GM23338 (cell line): ENCODE results near the gene KDM1A. TPM values are rescaled to one million over a fixed set of nuclear protein-coding genes. Genes with fewer than 3 reads are reported as not detected.

Source experiments
- ATAC-seq: fragments of 200-7000 bp; cut with Tn5 transposase; 3 replicates; pipeline ENCODE4 v1.9.1; 2020
- DNase-seq: peaks from one replicate; pipeline ENCODE4 v3.0.0-alpha.2; 2015; ENCODE audit warnings: low spot score
- H2AFZ ChIP-seq: fragments of 200-600 bp; sonication (generic); 2 replicates; pipeline ENCODE4 v1.8.0; 2016; ENCODE audit warnings: antibody characterized with exemption, mild to moderate bottlenecking, moderate library complexity
- H3F3A ChIP-seq: fragments of 200-600 bp; sonication (generic); replicated peaks from 2 replicates; pipeline ENCODE4 v1.8.0; 2017; ENCODE audit warnings: antibody characterized with exemption, mixed run types, low read depth
- H3K27ac ChIP-seq: fragments of 200-600 bp; sonication (generic); 2 replicates; pipeline ENCODE4 v1.6.1; 2016; ENCODE audit warnings: low read depth
- H3K27me3 ChIP-seq: fragments of 200-600 bp; sonication (generic); 2 replicates; pipeline ENCODE4 v1.8.0; 2016; ENCODE audit warnings: mild to moderate bottlenecking, mixed run types, moderate library complexity; ENCODE audit not compliant: insufficient read depth
- H3K36me3 ChIP-seq: fragments of 200-600 bp; sonication (generic); 2 replicates; pipeline ENCODE4 v1.8.0; 2016; ENCODE audit warnings: mild to moderate bottlenecking; ENCODE audit not compliant: insufficient read depth
- H3K4me1 ChIP-seq: fragments of 200-600 bp; sonication (generic); 2 replicates; pipeline ENCODE4 v1.8.0; 2016; ENCODE audit warnings: mild to moderate bottlenecking, moderate library complexity; ENCODE audit not compliant: insufficient read depth
- H3K4me2 ChIP-seq: fragments of 200-600 bp; sonication (generic); 2 replicates; pipeline ENCODE4 v1.7.1; 2017; ENCODE audit warnings: mixed run types
- H3K4me3 ChIP-seq: fragments of 200-600 bp; sonication (generic); 2 replicates; pipeline ENCODE4 v1.6.1; 2016; ENCODE audit warnings: mixed run types
- H3K79me2 ChIP-seq: fragments of 200-600 bp; sonication (generic); replicated peaks from 2 replicates; pipeline ENCODE4 v1.8.0; 2017; ENCODE audit warnings: mild to moderate bottlenecking; ENCODE audit not compliant: insufficient read depth
- H3K9me2 ChIP-seq: fragments of 200-600 bp; sonication (generic); 2 replicates; pipeline ENCODE4 v1.8.0; 2017; ENCODE audit not compliant: insufficient read depth
- H4K20me1 ChIP-seq: fragments of 200-600 bp; sonication (generic); replicated peaks from 2 replicates; pipeline ENCODE4 v1.8.0; 2017; ENCODE audit warnings: mild to moderate bottlenecking; ENCODE audit not compliant: insufficient read depth
- H3K27ac Mint-ChIP-seq: 2 replicates; pipeline ENCODE4 v1.8.0; 2020; ENCODE audit warnings: inconsistent platforms, mild to moderate bottlenecking, moderate library complexity, mixed read lengths
- H3K27me3 Mint-ChIP-seq: 3 replicates; pipeline ENCODE4 v1.8.0; 2022; ENCODE audit warnings: low read depth, mild to moderate bottlenecking, moderate library complexity, mixed read lengths, inconsistent platforms; ENCODE audit not compliant: insufficient read depth, poor library complexity
- H3K36me3 Mint-ChIP-seq: 3 replicates; pipeline ENCODE4 v1.8.0; 2021; ENCODE audit warnings: low read depth, mild to moderate bottlenecking, inconsistent platforms, moderate library complexity, mixed read lengths
- H3K4me1 Mint-ChIP-seq: 3 replicates; pipeline ENCODE4 v1.8.0; 2020; ENCODE audit warnings: mild to moderate bottlenecking, inconsistent platforms, mixed read lengths
- H3K4me3 Mint-ChIP-seq: 3 replicates; pipeline ENCODE4 v1.8.0; 2021; ENCODE audit warnings: moderate library complexity, mild to moderate bottlenecking, inconsistent platforms, mixed read lengths
- H3K9me3 Mint-ChIP-seq: 3 replicates; pipeline ENCODE4 v1.8.0; 2020; ENCODE audit warnings: moderate library complexity, mild to moderate bottlenecking, inconsistent platforms, mixed read lengths
- CREB1 ChIP-seq: fragments of 250-450 bp; sonication (Bioruptor Pico); IDR thresholded peaks from 2 replicates; pipeline ENCODE4 v1.5.0; 2020; ENCODE audit warnings: low read depth, mild to moderate bottlenecking, moderate library complexity
- EZH2 ChIP-seq: fragments of 200-600 bp; sonication (generic); IDR thresholded peaks from one replicate; pipeline ENCODE4 v1.8.0; 2017; ENCODE audit warnings: antibody characterized with exemption, mild to moderate bottlenecking, low read depth; ENCODE audit not compliant: unreplicated experiment
- EZH2phosphoT487 ChIP-seq: fragments of 200-600 bp; sonication (generic); IDR thresholded peaks from one replicate; pipeline ENCODE4 v1.8.1; 2018; ENCODE audit warnings: antibody characterized with exemption; ENCODE audit not compliant: unreplicated experiment
- JUNB ChIP-seq: IDR thresholded peaks from one replicate; pipeline ENCODE4 v1.6.1; 2016; ENCODE audit warnings: antibody characterized with exemption; ENCODE audit not compliant: unreplicated experiment
- NANOG ChIP-seq: IDR thresholded peaks from 2 replicates; pipeline ENCODE4 v1.6.1; 2016; ENCODE audit warnings: antibody characterized with exemption, borderline replicate concordance
- POLR2AphosphoS5 ChIP-seq: IDR thresholded peaks from 2 replicates; pipeline ENCODE4 v1.6.1; 2016; ENCODE audit warnings: antibody characterized with exemption, low read depth
- STAT1 ChIP-seq: IDR thresholded peaks from one replicate; pipeline ENCODE4 v1.6.1; 2016; ENCODE audit warnings: antibody characterized with exemption; ENCODE audit not compliant: unreplicated experiment
- ZNF114 ChIP-seq: fragments of 250-450 bp; sonication (Bioruptor Pico); IDR thresholded peaks from 2 replicates; pipeline ENCODE4 v1.5.0; 2020; ENCODE audit warnings: mild to moderate bottlenecking, moderate library complexity
- ZNF331 ChIP-seq: fragments of 250-450 bp; sonication (Bioruptor Pico); IDR thresholded peaks from 2 replicates; pipeline ENCODE4 v1.5.0; 2020; ENCODE audit warnings: low read depth, mild to moderate bottlenecking, moderate library complexity
- polyA plus RNA-seq: library from polyadenylated mRNA; unstranded; fragments of >200 nt; fragmentation: Nextera tagmentation; extraction: Ambion mirVana; gene quantifications from 2 replicates; pipeline ENCODE4 v1.2.1, GENCODE V29; 2016
- total RNA-seq: library from RNA; depleted of rRNA; stranded (reverse); fragments of >200 nt; shearing (Covaris generic); gene quantifications from 2 replicates; pipeline ENCODE4 v1.2.3, GENCODE V29; 2014
- TF ChIP-seq, protein P1 (sequence below): fragments of 250-450 bp; sonication (Bioruptor Pico); IDR thresholded peaks from 2 replicates; pipeline ENCODE4 v1.5.0; 2020; ENCODE audit warnings: mild to moderate bottlenecking, moderate library complexity
- TF ChIP-seq, protein P2 (sequence below): IDR thresholded peaks from 2 replicates; pipeline ENCODE4 v1.6.1; 2016; ENCODE audit warnings: antibody characterized with exemption
- TF ChIP-seq, protein P3 (sequence below), 2 experiments: fragments of 200-600 bp in 1 of 2; sonication (generic) in 1 of 2; conservative IDR thresholded peaks; 2 replicates each; pipeline versions ENCODE4 v1.5.1 to v1.6.1; 2016 to 2017; ENCODE audit warnings: antibody characterized with exemption in 2 of 2, low read depth in 2 of 2, mild to moderate bottlenecking in 2 of 2, moderate library complexity in 1 of 2
- TF ChIP-seq, protein P4 (sequence below): IDR thresholded peaks from one replicate; pipeline ENCODE4 v1.6.1; 2018; ENCODE audit warnings: antibody characterized with exemption; ENCODE audit not compliant: unreplicated experiment

KDM1A gene
- total and polyA plus RNA-seq, 2 experiments from 2014 or later, result 86.4 to 252 TPM

DNA sequence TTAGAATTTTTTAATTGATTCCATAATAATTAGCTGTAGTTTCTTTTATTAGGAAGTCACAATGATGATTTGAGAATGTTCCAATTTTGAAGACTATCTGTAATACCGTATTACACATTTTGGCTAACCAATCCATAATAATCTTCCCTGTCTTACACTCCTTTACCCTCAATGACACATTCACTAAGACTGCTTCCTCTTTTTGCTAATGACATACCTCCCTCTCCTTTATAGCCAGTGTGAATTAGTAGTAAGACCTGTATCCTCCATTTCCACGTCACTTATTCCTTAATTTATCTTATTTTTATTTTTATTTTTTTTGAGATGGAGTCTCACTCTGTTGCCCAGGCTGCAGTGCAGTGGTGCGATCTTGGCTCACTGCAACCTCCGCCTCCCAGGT, 10.1 kb downstream of the KDM1A start:
- no peaks in the 10 kb centered on the region for H3K27me3 ChIP-seq
- TF ChIP-seq POLR2AphosphoS5, result no peak
- TF ChIP-seq NANOG, result no peak
- TF ChIP-seq EZH2phosphoT487, result no peak
- no peak for TF ChIP-seq EZH2
- TF ChIP-seq, protein P1, sequence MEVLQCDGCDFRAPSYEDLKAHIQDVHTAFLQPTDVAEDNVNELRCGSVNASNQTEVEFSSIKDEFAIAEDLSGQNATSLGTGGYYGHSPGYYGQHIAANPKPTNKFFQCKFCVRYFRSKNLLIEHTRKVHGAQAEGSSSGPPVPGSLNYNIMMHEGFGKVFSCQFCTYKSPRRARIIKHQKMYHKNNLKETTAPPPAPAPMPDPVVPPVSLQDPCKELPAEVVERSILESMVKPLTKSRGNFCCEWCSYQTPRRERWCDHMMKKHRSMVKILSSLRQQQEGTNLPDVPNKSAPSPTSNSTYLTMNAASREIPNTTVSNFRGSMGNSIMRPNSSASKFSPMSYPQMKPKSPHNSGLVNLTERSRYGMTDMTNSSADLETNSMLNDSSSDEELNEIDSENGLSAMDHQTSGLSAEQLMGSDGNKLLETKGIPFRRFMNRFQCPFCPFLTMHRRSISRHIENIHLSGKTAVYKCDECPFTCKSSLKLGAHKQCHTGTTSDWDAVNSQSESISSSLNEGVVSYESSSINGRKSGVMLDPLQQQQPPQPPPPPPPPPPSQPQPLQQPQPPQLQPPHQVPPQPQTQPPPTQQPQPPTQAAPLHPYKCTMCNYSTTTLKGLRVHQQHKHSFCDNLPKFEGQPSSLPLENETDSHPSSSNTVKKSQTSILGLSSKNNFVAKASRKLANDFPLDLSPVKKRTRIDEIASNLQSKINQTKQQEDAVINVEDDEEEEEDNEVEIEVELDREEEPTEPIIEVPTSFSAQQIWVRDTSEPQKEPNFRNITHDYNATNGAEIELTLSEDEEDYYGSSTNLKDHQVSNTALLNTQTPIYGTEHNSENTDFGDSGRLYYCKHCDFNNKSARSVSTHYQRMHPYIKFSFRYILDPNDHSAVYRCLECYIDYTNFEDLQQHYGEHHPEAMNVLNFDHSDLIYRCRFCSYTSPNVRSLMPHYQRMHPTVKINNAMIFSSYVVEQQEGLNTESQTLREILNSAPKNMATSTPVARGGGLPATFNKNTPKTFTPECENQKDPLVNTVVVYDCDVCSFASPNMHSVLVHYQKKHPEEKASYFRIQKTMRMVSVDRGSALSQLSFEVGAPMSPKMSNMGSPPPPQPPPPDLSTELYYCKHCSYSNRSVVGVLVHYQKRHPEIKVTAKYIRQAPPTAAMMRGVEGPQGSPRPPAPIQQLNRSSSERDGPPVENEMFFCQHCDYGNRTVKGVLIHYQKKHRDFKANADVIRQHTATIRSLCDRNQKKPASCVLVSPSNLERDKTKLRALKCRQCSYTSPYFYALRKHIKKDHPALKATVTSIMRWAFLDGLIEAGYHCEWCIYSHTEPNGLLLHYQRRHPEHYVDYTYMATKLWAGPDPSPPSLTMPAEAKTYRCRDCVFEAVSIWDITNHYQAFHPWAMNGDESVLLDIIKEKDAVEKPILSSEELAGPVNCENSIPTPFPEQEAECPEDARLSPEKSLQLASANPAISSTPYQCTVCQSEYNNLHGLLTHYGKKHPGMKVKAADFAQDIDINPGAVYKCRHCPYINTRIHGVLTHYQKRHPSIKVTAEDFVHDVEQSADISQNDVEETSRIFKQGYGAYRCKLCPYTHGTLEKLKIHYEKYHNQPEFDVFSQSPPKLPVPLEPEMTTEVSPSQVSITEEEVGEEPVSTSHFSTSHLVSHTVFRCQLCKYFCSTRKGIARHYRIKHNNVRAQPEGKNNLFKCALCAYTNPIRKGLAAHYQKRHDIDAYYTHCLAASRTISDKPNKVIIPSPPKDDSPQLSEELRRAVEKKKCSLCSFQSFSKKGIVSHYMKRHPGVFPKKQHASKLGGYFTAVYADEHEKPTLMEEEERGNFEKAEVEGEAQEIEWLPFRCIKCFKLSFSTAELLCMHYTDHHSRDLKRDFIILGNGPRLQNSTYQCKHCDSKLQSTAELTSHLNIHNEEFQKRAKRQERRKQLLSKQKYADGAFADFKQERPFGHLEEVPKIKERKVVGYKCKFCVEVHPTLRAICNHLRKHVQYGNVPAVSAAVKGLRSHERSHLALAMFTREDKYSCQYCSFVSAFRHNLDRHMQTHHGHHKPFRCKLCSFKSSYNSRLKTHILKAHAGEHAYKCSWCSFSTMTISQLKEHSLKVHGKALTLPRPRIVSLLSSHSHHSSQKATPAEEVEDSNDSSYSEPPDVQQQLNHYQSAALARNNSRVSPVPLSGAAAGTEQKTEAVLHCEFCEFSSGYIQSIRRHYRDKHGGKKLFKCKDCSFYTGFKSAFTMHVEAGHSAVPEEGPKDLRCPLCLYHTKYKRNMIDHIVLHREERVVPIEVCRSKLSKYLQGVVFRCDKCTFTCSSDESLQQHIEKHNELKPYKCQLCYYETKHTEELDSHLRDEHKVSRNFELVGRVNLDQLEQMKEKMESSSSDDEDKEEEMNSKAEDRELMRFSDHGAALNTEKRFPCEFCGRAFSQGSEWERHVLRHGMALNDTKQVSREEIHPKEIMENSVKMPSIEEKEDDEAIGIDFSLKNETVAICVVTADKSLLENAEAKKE (CRISPR knock-in tag), result no peak
- TF ChIP-seq, protein P2, sequence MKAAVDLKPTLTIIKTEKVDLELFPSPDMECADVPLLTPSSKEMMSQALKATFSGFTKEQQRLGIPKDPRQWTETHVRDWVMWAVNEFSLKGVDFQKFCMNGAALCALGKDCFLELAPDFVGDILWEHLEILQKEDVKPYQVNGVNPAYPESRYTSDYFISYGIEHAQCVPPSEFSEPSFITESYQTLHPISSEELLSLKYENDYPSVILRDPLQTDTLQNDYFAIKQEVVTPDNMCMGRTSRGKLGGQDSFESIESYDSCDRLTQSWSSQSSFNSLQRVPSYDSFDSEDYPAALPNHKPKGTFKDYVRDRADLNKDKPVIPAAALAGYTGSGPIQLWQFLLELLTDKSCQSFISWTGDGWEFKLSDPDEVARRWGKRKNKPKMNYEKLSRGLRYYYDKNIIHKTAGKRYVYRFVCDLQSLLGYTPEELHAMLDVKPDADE, result no peak
- no peak for TF ChIP-seq ZNF331
- TF ChIP-seq ZNF114 (CRISPR knock-in tag), result no peak
- TF ChIP-seq CREB1 (CRISPR knock-in tag), result no peak
- TF ChIP-seq, protein P3, sequence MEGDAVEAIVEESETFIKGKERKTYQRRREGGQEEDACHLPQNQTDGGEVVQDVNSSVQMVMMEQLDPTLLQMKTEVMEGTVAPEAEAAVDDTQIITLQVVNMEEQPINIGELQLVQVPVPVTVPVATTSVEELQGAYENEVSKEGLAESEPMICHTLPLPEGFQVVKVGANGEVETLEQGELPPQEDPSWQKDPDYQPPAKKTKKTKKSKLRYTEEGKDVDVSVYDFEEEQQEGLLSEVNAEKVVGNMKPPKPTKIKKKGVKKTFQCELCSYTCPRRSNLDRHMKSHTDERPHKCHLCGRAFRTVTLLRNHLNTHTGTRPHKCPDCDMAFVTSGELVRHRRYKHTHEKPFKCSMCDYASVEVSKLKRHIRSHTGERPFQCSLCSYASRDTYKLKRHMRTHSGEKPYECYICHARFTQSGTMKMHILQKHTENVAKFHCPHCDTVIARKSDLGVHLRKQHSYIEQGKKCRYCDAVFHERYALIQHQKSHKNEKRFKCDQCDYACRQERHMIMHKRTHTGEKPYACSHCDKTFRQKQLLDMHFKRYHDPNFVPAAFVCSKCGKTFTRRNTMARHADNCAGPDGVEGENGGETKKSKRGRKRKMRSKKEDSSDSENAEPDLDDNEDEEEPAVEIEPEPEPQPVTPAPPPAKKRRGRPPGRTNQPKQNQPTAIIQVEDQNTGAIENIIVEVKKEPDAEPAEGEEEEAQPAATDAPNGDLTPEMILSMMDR (conservative IDR thresholded peaks at IDR 0.05; ENCODE audit: low read depth in 2 of 2), result no peak
- no peak for TF ChIP-seq STAT1
- TF ChIP-seq, protein P4, sequence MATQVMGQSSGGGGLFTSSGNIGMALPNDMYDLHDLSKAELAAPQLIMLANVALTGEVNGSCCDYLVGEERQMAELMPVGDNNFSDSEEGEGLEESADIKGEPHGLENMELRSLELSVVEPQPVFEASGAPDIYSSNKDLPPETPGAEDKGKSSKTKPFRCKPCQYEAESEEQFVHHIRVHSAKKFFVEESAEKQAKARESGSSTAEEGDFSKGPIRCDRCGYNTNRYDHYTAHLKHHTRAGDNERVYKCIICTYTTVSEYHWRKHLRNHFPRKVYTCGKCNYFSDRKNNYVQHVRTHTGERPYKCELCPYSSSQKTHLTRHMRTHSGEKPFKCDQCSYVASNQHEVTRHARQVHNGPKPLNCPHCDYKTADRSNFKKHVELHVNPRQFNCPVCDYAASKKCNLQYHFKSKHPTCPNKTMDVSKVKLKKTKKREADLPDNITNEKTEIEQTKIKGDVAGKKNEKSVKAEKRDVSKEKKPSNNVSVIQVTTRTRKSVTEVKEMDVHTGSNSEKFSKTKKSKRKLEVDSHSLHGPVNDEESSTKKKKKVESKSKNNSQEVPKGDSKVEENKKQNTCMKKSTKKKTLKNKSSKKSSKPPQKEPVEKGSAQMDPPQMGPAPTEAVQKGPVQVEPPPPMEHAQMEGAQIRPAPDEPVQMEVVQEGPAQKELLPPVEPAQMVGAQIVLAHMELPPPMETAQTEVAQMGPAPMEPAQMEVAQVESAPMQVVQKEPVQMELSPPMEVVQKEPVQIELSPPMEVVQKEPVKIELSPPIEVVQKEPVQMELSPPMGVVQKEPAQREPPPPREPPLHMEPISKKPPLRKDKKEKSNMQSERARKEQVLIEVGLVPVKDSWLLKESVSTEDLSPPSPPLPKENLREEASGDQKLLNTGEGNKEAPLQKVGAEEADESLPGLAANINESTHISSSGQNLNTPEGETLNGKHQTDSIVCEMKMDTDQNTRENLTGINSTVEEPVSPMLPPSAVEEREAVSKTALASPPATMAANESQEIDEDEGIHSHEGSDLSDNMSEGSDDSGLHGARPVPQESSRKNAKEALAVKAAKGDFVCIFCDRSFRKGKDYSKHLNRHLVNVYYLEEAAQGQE, result no peak
- no peak for TF ChIP-seq JUNB
- H3K4me3 ChIP-seq, result no peak overlapping the region
- H3K4me2 ChIP-seq, result no peak overlapping the region
- H3K27ac Mint-ChIP-seq, result no peak overlapping the region
- H3K36me3 ChIP-seq, result no peaks in the 10 kb centered on the region
- H3F3A ChIP-seq, result no peaks in the 10 kb centered on the region
- H3K27me3 Mint-ChIP-seq, result no peaks in the 10 kb centered on the region
- H3K9me2 ChIP-seq, result no peaks in the 10 kb centered on the region
- peaks cover 49% of the 10 kb centered on the region for H3K4me1 Mint-ChIP-seq
- ATAC-seq (no peak), DNase-seq (no peak)
- peaks cover 86% of the 10 kb centered on the region for H4K20me1 ChIP-seq
- no peak overlapping the region for H3K27ac ChIP-seq
- no peak overlapping the region for H3K4me3 Mint-ChIP-seq
- H2AFZ ChIP-seq, result no peak overlapping the region
- H3K4me1 ChIP-seq, result peaks cover 13% of the 10 kb centered on the region
- peaks cover 100% of the 10 kb centered on the region for H3K79me2 ChIP-seq
- H3K9me3 Mint-ChIP-seq, result no peaks in the 10 kb centered on the region
- H3K36me3 Mint-ChIP-seq, result peaks cover 2% of the 10 kb centered on the region; the same call in 1 of the 3 replicates
